Hepatocyte (in vitro differentiated cells): ENCODE measurements around the gene LARP1. TPM values are rescaled to one million over a fixed set of nuclear protein-coding genes. Genes with fewer than 3 reads are reported as not detected.

ENCODE experiments used
- DNase-seq: peaks from one replicate; pipeline ENCODE4 v3.0.0-alpha.2; 2016; ENCODE audit warnings: low spot score
- H2AFZ ChIP-seq: fragments of 200-600 bp; sonication (generic); 2 replicates; pipeline ENCODE4 v1.6.0; 2016; ENCODE audit warnings: antibody characterized with exemption, mild to moderate bottlenecking
- H3K27ac ChIP-seq: fragments of 200-600 bp; sonication (generic); 2 replicates; pipeline ENCODE4 v1.5.1; 2016; ENCODE audit warnings: mild to moderate bottlenecking
- H3K27me3 ChIP-seq: fragments of 200-600 bp; sonication (generic); 2 replicates; pipeline ENCODE4 v1.6.1; 2016
- H3K36me3 ChIP-seq: fragments of 200-600 bp; sonication (generic); replicated peaks from 2 replicates; pipeline ENCODE4 v1.5.1; 2016; ENCODE audit warnings: low read depth; ENCODE audit not compliant: insufficient read depth
- H3K4me1 ChIP-seq: fragments of 200-600 bp; sonication (generic); 2 replicates; pipeline ENCODE4 v1.5.1; 2016; ENCODE audit warnings: mild to moderate bottlenecking, moderate library complexity; ENCODE audit not compliant: insufficient read depth
- H3K4me2 ChIP-seq: fragments of 200-600 bp; sonication (generic); 2 replicates; pipeline ENCODE4 v1.6.0; 2016
- H3K4me3 ChIP-seq: fragments of 200-600 bp; sonication (generic); 2 replicates; pipeline ENCODE4 v1.5.1; 2016; ENCODE audit warnings: mild to moderate bottlenecking
- H3K79me2 ChIP-seq: fragments of 200-600 bp; sonication (generic); 2 replicates; pipeline ENCODE4 v1.6.0; 2017; ENCODE audit warnings: mild to moderate bottlenecking
- H3K9me2 ChIP-seq: fragments of 200-600 bp; sonication (generic); replicated peaks from 2 replicates; pipeline ENCODE4 v1.6.0; 2017; ENCODE audit warnings: mild to moderate bottlenecking; ENCODE audit not compliant: insufficient read depth
- H3K9me3 ChIP-seq: fragments of 200-600 bp; sonication (generic); 2 replicates; pipeline ENCODE4 v1.5.1; 2016; ENCODE audit warnings: low read depth, mild to moderate bottlenecking
- H4K20me1 ChIP-seq: fragments of 200-600 bp; sonication (generic); 2 replicates; pipeline ENCODE4 v1.6.0; 2016; ENCODE audit warnings: mild to moderate bottlenecking; ENCODE audit not compliant: insufficient read depth, poor library complexity, severe bottlenecking
- EZH2 ChIP-seq: fragments of 200-600 bp; sonication (generic); IDR thresholded peaks from 2 replicates; pipeline ENCODE4 v1.6.1; 2016; ENCODE audit warnings: antibody characterized with exemption, mild to moderate bottlenecking, borderline replicate concordance
- EZH2phosphoT487 ChIP-seq: fragments of 200-600 bp; sonication (generic); IDR thresholded peaks from one replicate; pipeline ENCODE4 v1.6.1; 2018; ENCODE audit warnings: antibody characterized with exemption, mild to moderate bottlenecking, low read depth, moderate library complexity; ENCODE audit not compliant: unreplicated experiment, severe bottlenecking
- WGBS: methylation state at CpG from one replicate; pipeline ENCODE4 v1.1.6; 2016; ENCODE audit warnings: low lambda C conversion rate; ENCODE audit errors: missing lambda C conversion rate; 5-methylcytosine and 5-hydroxymethylcytosine counted together
- polyA plus RNA-seq: library from polyadenylated mRNA; unstranded; fragments of >200 nt; fragmentation: Nextera tagmentation; extraction: Ambion mirVana; gene quantifications from 2 replicates; pipeline ENCODE4 v1.2.1, GENCODE V29; 2016
- total RNA-seq: library from RNA; depleted of rRNA; stranded (reverse); fragments of >200 nt; gene quantifications from 2 replicates; pipeline ENCODE4 v1.2.3, GENCODE V29; 2014
- TF ChIP-seq, protein P1 (sequence below): fragments of 200-600 bp; sonication (generic); IDR thresholded peaks from 2 replicates; pipeline ENCODE4 v1.5.1; 2016; ENCODE audit warnings: antibody characterized with exemption, mild to moderate bottlenecking; ENCODE audit not compliant: poor library complexity

The LARP1 gene
- total and polyA plus RNA-seq, 2 experiments from 2014 or later = 62.9 to 75.0 TPM

DNA sequence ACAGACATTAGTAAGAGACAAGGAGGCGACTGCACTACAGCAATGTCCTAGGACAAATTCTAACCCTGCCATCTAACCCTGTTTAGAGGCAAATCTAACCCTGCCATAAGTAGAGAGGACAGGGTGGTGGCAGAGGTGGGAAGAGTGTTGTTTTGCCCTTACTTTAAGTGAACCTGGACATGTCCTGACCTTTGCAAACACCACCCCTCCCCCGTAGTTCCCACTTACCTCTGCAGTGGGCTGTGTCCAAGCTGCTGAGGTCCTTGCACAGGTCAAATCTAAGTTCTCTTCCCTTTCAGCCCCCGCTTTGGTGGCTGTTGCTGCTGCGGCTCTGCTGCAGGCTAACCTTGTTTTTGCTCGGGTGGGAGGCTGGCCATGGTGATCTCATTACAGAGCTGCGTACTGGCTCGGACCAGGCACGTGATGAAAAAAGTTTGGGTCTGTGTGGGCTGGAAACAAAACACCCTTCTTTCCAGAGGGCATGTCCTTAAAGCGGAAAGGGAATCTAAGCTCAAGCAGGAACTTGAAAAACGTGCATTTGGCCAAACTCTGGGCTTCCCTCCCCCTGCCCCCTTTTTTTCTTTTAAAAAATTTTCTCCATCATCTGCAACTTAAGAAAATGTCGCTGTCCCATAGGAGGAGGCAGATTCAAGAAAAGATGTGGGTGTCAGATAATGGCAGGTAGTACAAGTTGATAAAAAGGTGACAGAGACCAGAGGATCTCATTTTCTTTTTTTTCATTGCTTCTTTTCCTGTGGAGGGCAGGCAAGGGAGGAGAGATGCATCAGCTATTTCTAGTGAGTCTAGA lies 95.3 kb downstream of the LARP1 start, which contains the start of gene FAXDC2:
FAXDC2 (minus strand) TSS at position 349 of the 808 bp plus-strand sequence. CDS start 12,425 bp downstream, outside the sequence.
- no peak for TF ChIP-seq EZH2
- TF ChIP-seq, protein P1, sequence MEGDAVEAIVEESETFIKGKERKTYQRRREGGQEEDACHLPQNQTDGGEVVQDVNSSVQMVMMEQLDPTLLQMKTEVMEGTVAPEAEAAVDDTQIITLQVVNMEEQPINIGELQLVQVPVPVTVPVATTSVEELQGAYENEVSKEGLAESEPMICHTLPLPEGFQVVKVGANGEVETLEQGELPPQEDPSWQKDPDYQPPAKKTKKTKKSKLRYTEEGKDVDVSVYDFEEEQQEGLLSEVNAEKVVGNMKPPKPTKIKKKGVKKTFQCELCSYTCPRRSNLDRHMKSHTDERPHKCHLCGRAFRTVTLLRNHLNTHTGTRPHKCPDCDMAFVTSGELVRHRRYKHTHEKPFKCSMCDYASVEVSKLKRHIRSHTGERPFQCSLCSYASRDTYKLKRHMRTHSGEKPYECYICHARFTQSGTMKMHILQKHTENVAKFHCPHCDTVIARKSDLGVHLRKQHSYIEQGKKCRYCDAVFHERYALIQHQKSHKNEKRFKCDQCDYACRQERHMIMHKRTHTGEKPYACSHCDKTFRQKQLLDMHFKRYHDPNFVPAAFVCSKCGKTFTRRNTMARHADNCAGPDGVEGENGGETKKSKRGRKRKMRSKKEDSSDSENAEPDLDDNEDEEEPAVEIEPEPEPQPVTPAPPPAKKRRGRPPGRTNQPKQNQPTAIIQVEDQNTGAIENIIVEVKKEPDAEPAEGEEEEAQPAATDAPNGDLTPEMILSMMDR = no peak
- no peak for TF ChIP-seq EZH2phosphoT487
- no peaks in the 10 kb centered on the region for H3K36me3 ChIP-seq
- H3K9me3 ChIP-seq = no peaks in the 10 kb centered on the region
- no peaks in the 10 kb centered on the region for H3K9me2 ChIP-seq
- peaks cover 7% of the 10 kb centered on the region for H3K79me2 ChIP-seq
- WGBS = 8% methylated on average over 11 of the region's 11 CpGs
- H2AFZ ChIP-seq = peak within 1 kb of the TSS; percentile 32
- DNase-seq = peak; percentile 79
- H3K27ac ChIP-seq = peak within 1 kb of the TSS; percentile 66
- H3K27me3 ChIP-seq = no peaks in the 10 kb centered on the region
- H4K20me1 ChIP-seq = no peaks in the 10 kb centered on the region
- H3K4me3 ChIP-seq = peak within 1 kb of the TSS; percentile 11
- peak within 1 kb of the TSS; percentile 81 for H3K4me2 ChIP-seq
- H3K4me1 ChIP-seq = peaks cover 11% of the 10 kb centered on the region

DNA sequence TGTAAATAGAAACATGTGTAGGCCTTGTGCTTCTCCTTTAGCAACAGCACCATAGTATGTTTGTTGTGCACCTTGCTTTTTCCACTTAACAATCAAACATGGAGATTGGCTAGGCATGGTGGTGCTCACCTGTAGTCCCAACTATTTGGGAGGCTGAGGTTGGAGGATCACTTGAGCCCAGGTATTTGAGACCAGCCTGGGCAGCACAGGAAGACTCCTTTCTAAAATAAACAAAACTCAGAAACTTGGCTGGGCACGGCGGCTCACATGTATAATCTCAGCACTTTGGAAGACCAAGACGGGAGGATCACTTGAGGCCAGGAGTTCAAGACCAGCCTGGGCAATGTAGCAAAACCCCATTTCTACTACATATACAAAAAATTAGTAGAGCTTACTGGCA lies 96.2 kb downstream of the LARP1 start:
- H3K4me2 ChIP-seq = peak overlapping the region; percentile 81
- peak overlapping the region; percentile 64 for H3K27ac ChIP-seq
- H3K4me1 ChIP-seq = peaks cover 11% of the 10 kb centered on the region
- no peak overlapping the region for H3K4me3 ChIP-seq
- peak overlapping the region; percentile 20 for H2AFZ ChIP-seq
- DNase-seq = no peak
- H3K9me2 ChIP-seq = no peaks in the 10 kb centered on the region
- H4K20me1 ChIP-seq = no peaks in the 10 kb centered on the region
- WGBS = 97% methylated on average over 3 of the region's 3 CpGs
- TF ChIP-seq EZH2 = no peak
- TF ChIP-seq EZH2phosphoT487 = no peak
- TF ChIP-seq, protein P1 = no peak
- H3K36me3 ChIP-seq = no peaks in the 10 kb centered on the region
- no peaks in the 10 kb centered on the region for H3K9me3 ChIP-seq
- H3K27me3 ChIP-seq = no peaks in the 10 kb centered on the region
- peaks cover 7% of the 10 kb centered on the region for H3K79me2 ChIP-seq

DNA sequence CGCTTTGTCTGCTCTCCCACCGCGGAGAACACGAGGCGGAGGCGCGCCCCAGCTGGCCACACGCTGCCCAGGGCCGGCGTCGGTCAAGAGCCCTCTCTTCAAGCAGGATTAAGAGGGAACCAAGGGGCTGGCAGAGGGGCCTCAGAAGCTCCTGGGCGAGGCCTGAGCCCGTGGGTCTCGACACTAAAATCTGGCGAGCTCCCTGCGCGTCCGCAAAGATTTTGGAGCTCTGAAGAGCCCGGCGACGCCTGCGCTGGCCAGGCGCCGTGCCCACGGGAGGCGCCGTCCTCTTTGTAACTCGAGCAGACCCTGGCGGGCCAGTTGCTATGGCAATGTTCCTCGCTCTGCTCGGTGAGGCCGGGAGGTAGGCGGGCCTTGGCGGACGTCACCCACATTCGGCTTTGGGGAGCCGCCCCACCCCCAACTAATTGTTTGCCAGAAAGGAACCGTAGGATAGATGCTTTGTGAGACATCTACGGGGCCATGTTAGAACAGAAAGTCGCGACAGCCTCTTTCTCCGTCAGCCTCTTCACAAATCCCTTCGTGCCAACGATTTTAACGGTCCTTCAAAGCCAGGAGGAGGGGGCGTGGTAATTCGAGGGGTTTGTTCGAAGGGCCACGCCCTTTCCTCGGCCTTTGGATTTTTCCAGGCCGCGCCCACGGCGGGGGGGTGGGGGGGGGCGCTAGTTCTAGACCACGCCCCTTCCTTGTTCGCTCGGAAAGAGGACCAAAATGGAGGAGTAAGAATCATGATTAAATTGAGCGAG lies 102.5 kb downstream of the LARP1 start:
- H2AFZ ChIP-seq = peak overlapping the region; percentile 62
- H3K9me3 ChIP-seq = no peaks in the 10 kb centered on the region
- H3K4me3 ChIP-seq = peak overlapping the region; percentile 58
- no peaks in the 10 kb centered on the region for H3K9me2 ChIP-seq
- peaks cover 42% of the 10 kb centered on the region for H3K79me2 ChIP-seq
- no peak for TF ChIP-seq EZH2phosphoT487
- TF ChIP-seq, protein P1 = peak; percentile 17
- peak overlapping the region; percentile 84 for H3K4me2 ChIP-seq
- no peaks in the 10 kb centered on the region for H3K27me3 ChIP-seq
- H3K4me1 ChIP-seq = peaks cover 12% of the 10 kb centered on the region
- WGBS = 1% methylated on average over 49 of the region's 59 CpGs
- H3K36me3 ChIP-seq = no peaks in the 10 kb centered on the region
- peak; percentile 97 for DNase-seq
- H4K20me1 ChIP-seq = peaks cover 30% of the 10 kb centered on the region
- peak overlapping the region; percentile 94 for H3K27ac ChIP-seq
